Ovary (tissue), 3 donors: ENCODE data around the gene PRDM16.

Experiments
- CTCF ChIP-seq, 3 donors: fragments of 450-650 bp in 2 of 3; fragments of 200-600 bp in 1 of 3; IDR thresholded peaks; one replicate each; pipeline versions ENCODE4 v1.5.1 to v1.8.0; 2016 to 2022; ENCODE audit warnings: antibody characterized with exemption in 3 of 3, mild to moderate bottlenecking in 1 of 3
- POLR2A ChIP-seq: fragments of 450-650 bp; IDR thresholded peaks from one replicate; pipeline ENCODE4 v1.6.1; 2017; ENCODE audit warnings: antibody characterized with exemption, mild to moderate bottlenecking, moderate library complexity
- donor health status: DM: no; HTN: no; CAD: no.

DNA sequence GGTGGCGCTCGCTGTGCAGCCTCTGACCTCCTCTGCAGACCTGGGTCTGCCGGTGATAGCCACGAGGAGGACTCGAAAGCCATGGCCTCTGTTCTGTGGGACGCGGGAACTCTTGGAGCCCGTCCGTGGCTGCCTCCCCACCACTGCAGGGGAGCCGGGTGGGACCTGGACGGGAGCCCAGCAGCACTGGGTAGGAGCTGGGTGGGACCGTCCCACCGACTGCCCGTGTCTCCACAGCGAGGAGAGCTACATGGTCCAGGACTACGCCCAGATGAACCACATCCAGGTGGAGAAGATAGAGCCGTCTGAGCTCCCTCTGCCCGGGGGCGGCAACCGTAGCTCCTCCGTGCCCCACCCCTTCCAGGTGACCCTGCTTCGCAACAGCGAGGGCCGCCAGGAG, 409.2 kb downstream of the PRDM16 start:
- TF ChIP-seq CTCF (IDR thresholded peaks at IDR 0.05) (no peak), POLR2A (no peak)
